H9 (cell line): ENCODE results near the gene SLC35E3. TPM values are rescaled to one million over a fixed set of nuclear protein-coding genes. Genes with fewer than 3 reads are reported as not detected.
A peak's percentile ranks its signal among the peaks of the same experiment; 100 is the strongest.
"Not testable (repeated sequence)": the region's sequence is repeated elsewhere in the genome, so short reads cannot be mapped to it uniquely, and the experiment has no call there.

ENCODE experiments used
- DNase-seq: peaks from one replicate; pipeline ENCODE4 v3.0.0-alpha.2; 2017
- H2AFZ ChIP-seq: one replicate; pipeline ENCODE4 v1.6.1; 2013; ENCODE audit warnings: mild to moderate bottlenecking, low read length, control low read depth, moderate library complexity
- H2AK5ac ChIP-seq: 2 replicates; pipeline ENCODE4 v1.6.1; 2013; ENCODE audit warnings: low read length, control low read depth, mixed read lengths; ENCODE audit not compliant: insufficient read length
- H2BK120ac ChIP-seq: one replicate; pipeline ENCODE4 v1.6.1; 2013; ENCODE audit warnings: low read depth, mild to moderate bottlenecking, low read length, control low read depth, inconsistent platforms; ENCODE audit not compliant: poor library complexity, severe bottlenecking
- H2BK12ac ChIP-seq: 2 replicates; pipeline ENCODE4 v1.6.1; 2013; ENCODE audit warnings: low read length, control low read depth, mixed read lengths, low read depth; ENCODE audit not compliant: insufficient read length
- H2BK15ac ChIP-seq: 2 replicates; pipeline ENCODE4 v1.6.1; 2013; ENCODE audit warnings: low read depth, low read length, control low read depth
- H2BK20ac ChIP-seq: one replicate; pipeline ENCODE4 v1.6.1; 2013; ENCODE audit warnings: low read depth, mild to moderate bottlenecking, low read length, control low read depth, inconsistent platforms; ENCODE audit not compliant: poor library complexity, severe bottlenecking
- H2BK5ac ChIP-seq: 2 replicates; pipeline ENCODE4 v1.6.1; 2013; ENCODE audit warnings: low read length, control low read depth, mixed read lengths; ENCODE audit not compliant: insufficient read length
- H3K14ac ChIP-seq: 2 replicates; pipeline ENCODE4 v1.6.1; 2013; ENCODE audit warnings: low read length, control low read depth; ENCODE audit not compliant: insufficient read depth
- H3K18ac ChIP-seq: 2 replicates; pipeline ENCODE4 v1.6.1; 2013; ENCODE audit warnings: low read depth, mild to moderate bottlenecking, mixed read lengths, low read length, control low read depth; ENCODE audit not compliant: insufficient read length
- H3K23ac ChIP-seq: 2 replicates; pipeline ENCODE4 v1.6.1; 2013; ENCODE audit warnings: low read length, control low read depth, mixed read lengths, low read depth; ENCODE audit not compliant: insufficient read length
- H3K23me2 ChIP-seq: 2 replicates; pipeline ENCODE4 v1.6.1; 2013; ENCODE audit warnings: low read depth, mild to moderate bottlenecking, mixed read lengths, low read length, control low read depth; ENCODE audit not compliant: insufficient read length, poor library complexity, severe bottlenecking
- H3K27ac ChIP-seq: 2 replicates; pipeline ENCODE4 v1.5.1; 2013; ENCODE audit warnings: low read length, control low read depth, mixed read lengths, low read depth; ENCODE audit not compliant: insufficient read length
- H3K27me3 ChIP-seq: 2 replicates; pipeline ENCODE4 v1.6.1; 2013; ENCODE audit warnings: low read length, control low read depth, inconsistent platforms; ENCODE audit not compliant: insufficient read depth
- H3K4ac ChIP-seq: 2 replicates; pipeline ENCODE4 v1.6.1; 2013; ENCODE audit warnings: low read depth, mild to moderate bottlenecking, control low read depth, inconsistent platforms, low read length, moderate library complexity
- H3K4me1 ChIP-seq: 2 replicates; pipeline ENCODE4 v1.6.1; 2013; ENCODE audit warnings: low read length, control low read depth, inconsistent platforms; ENCODE audit not compliant: insufficient read depth
- H3K4me2 ChIP-seq: 2 replicates; pipeline ENCODE4 v1.6.1; 2013; ENCODE audit warnings: low read length, control low read depth, mixed read lengths; ENCODE audit not compliant: insufficient read length, insufficient read depth
- H3K56ac ChIP-seq: 2 replicates; pipeline ENCODE4 v1.6.1; 2013; ENCODE audit warnings: low read depth, mild to moderate bottlenecking, mixed read lengths, low read length, control low read depth; ENCODE audit not compliant: insufficient read length
- H3K79me1 ChIP-seq: 2 replicates; pipeline ENCODE4 v1.6.1; 2013; ENCODE audit warnings: low read depth, mild to moderate bottlenecking, moderate library complexity, low read length, control low read depth, inconsistent platforms; ENCODE audit not compliant: insufficient read depth, poor library complexity, severe bottlenecking
- H3K79me2 ChIP-seq: 2 replicates; pipeline ENCODE4 v1.6.1; 2013; ENCODE audit warnings: low read length, control low read depth, inconsistent platforms; ENCODE audit not compliant: insufficient read depth
- H3K9ac ChIP-seq: 2 replicates; pipeline ENCODE4 v1.6.1; 2013; ENCODE audit warnings: low read length, control low read depth, mixed read lengths; ENCODE audit not compliant: insufficient read length; ENCODE audit errors: extremely low read depth
- H3K9me3 ChIP-seq: one replicate; pipeline ENCODE4 v1.6.1; 2013; ENCODE audit warnings: low read depth, low read length, inconsistent platforms; ENCODE audit not compliant: control insufficient read depth
- H3T11ph ChIP-seq: one replicate; pipeline ENCODE4 v1.6.1; 2013; ENCODE audit warnings: mild to moderate bottlenecking, low read length, control low read depth, inconsistent platforms
- H4K20me1 ChIP-seq: one replicate; pipeline ENCODE4 v1.6.1; 2013; ENCODE audit not compliant: control insufficient read depth, insufficient read length, insufficient read depth
- H4K5ac ChIP-seq: 2 replicates; pipeline ENCODE4 v1.6.1; 2013; ENCODE audit warnings: low read depth, mild to moderate bottlenecking, mixed read lengths, low read length, control low read depth; ENCODE audit not compliant: insufficient read length
- H4K8ac ChIP-seq: replicated peaks from 2 replicates; pipeline ENCODE4 v1.6.1; 2013; ENCODE audit warnings: low read length, control low read depth, mixed read lengths, low read depth; ENCODE audit not compliant: insufficient read length
- H4K91ac ChIP-seq: 2 replicates; pipeline ENCODE4 v1.6.1; 2013; ENCODE audit warnings: low read depth, mild to moderate bottlenecking, moderate library complexity, mixed read lengths, low read length, control low read depth; ENCODE audit not compliant: insufficient read length
- H3K27ac Mint-ChIP-seq, 3 experiments: 2 replicates in 2 of 3; 3 replicates in 1 of 3; pipeline ENCODE4 v1.8.0; 2020 to 2021; ENCODE audit warnings: mixed read lengths in 3 of 3, mild to moderate bottlenecking in 1 of 3, moderate library complexity in 1 of 3
- H3K27me3 Mint-ChIP-seq: 2 replicates; pipeline ENCODE4 v1.8.0; 2021; ENCODE audit warnings: low read depth, mild to moderate bottlenecking, moderate library complexity, mixed read lengths
- H3K36me3 Mint-ChIP-seq, 3 experiments: 2 replicates in 2 of 3; 3 replicates in 1 of 3; pipeline ENCODE4 v1.8.0; 2020 to 2021; ENCODE audit warnings: low read depth in 3 of 3, mixed read lengths in 3 of 3; ENCODE audit not compliant: insufficient read depth in 1 of 3
- H3K4me1 Mint-ChIP-seq, 2 experiments: 2 replicates each; pipeline ENCODE4 v1.8.0; 2020; ENCODE audit warnings: mixed read lengths in 2 of 2
- H3K4me3 Mint-ChIP-seq, 2 experiments: 2 replicates in 1 of 2; 3 replicates in 1 of 2; pipeline ENCODE4 v1.8.0; 2020 to 2021; ENCODE audit warnings: mild to moderate bottlenecking in 2 of 2, mixed read lengths in 2 of 2, moderate library complexity in 1 of 2
- H3K9me3 Mint-ChIP-seq, 2 experiments: 2 replicates in 1 of 2; 3 replicates in 1 of 2; pipeline ENCODE4 v1.8.0; 2020; ENCODE audit warnings: mild to moderate bottlenecking in 2 of 2, mixed read lengths in 2 of 2, moderate library complexity in 1 of 2
- CTCF ChIP-seq: fragments of 200-600 bp; sonication (generic); conservative IDR thresholded peaks from 3 replicates; pipeline ENCODE4 v1.8.0; 2021; ENCODE audit warnings: antibody characterized with exemption, mild to moderate bottlenecking
- WGBS: extraction: QIAGEN DNeasy Blood & Tissue Kit; methylation state at CpG from one replicate; pipeline ENCODE4 v1.1.7; 2013; ENCODE audit warnings: missing lambda C conversion rate, low lambda C conversion rate, mixed read lengths; ENCODE audit not compliant: insufficient read length; ENCODE audit errors: extremely low coverage; 5-methylcytosine and 5-hydroxymethylcytosine counted together
- total RNA-seq: library from RNA; stranded (reverse); gene quantifications from 2 replicates; pipeline ENCODE4 v1.2.1, GENCODE V29; 2021

SLC35E3 gene
- total RNA-seq, 1 experiment from 2014 or later: 17.9 TPM

- no peak for DNase-seq
- H3K27me3 ChIP-seq: no peaks in the 10 kb centered on the region
- TF ChIP-seq CTCF: no peak
- H4K20me1 ChIP-seq: no peaks in the 10 kb centered on the region
- no peak overlapping the region for H3K4ac ChIP-seq
- H2AFZ ChIP-seq: no peak overlapping the region
- peaks cover 0 to 11% of the 10 kb centered on the region in 2 experiments; a peak in 2 of 4 replicates for H3K4me1 Mint-ChIP-seq
- H3K23me2 ChIP-seq: no peaks in the 10 kb centered on the region
- peaks cover 2% of the 10 kb centered on the region; the same call in 1 of the 2 replicates for H3K79me2 ChIP-seq
- H3K27ac Mint-ChIP-seq: peak overlapping the region in 1 of 3 experiments; percentile 79; a peak in 1 of 7 replicates
- no peak overlapping the region for H2BK5ac ChIP-seq
- H3T11ph ChIP-seq: no peak overlapping the region
- no peak overlapping the region for H3K4me3 Mint-ChIP-seq
- no peak overlapping the region for H3K9ac ChIP-seq
- H3K36me3 Mint-ChIP-seq: peaks cover 16 to 81% (median 74%) of the 10 kb centered on the region in 3 experiments; a peak in 6 of 7 replicates
- H3K9me3 Mint-ChIP-seq: no peaks in the 10 kb centered on the region
- no peak overlapping the region for H3K56ac ChIP-seq
- no CpG with 5 or more reads among the region's 8 CpGs for WGBS
- no peak overlapping the region for H3K4me2 ChIP-seq
- no peak overlapping the region for H2AK5ac ChIP-seq
- no peak overlapping the region for H3K18ac ChIP-seq
- H3K4me1 ChIP-seq: no peaks in the 10 kb centered on the region
- H4K91ac ChIP-seq: no peak overlapping the region
- no peak overlapping the region for H3K23ac ChIP-seq
- H3K27me3 Mint-ChIP-seq: no peaks in the 10 kb centered on the region
- no peaks in the 10 kb centered on the region for H3K79me1 ChIP-seq
- H2BK15ac ChIP-seq: no peak overlapping the region
- H3K14ac ChIP-seq: no peak overlapping the region
- no peak overlapping the region for H4K8ac ChIP-seq
- H2BK120ac ChIP-seq: no peak overlapping the region
- H2BK12ac ChIP-seq: no peak overlapping the region
- no peak overlapping the region for H4K5ac ChIP-seq
- no peak overlapping the region for H3K27ac ChIP-seq
- no peak overlapping the region for H2BK20ac ChIP-seq
- no peaks in the 10 kb centered on the region for H3K9me3 ChIP-seq
These were observed 70.2 kb downstream of the SLC35E3 start for GRCh38 chr12:68815928-68816800.

DNA sequence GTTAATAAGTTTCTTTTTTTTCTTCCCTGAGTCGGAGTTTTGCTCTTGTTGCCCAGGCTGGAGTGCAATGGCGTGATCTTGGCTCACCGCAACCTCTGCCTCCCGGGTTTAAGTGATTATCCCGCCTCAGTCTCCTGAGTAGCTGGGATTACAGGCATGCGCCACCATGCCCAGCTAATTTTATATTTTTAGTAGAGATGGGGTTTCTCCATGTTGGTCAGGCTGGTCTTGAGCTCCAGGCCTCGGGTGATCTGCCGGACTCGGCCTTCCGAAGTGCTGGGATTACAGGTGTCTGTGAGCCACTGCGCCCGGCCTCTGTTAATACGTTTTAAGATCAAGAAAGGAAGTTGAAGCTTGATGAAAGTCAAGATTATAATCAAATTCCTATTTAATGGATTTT is 73.5 kb downstream of the SLC35E3 start:
- H3K79me2 ChIP-seq, H3K9ac ChIP-seq, H3K56ac ChIP-seq, H3K27ac ChIP-seq, H3K4me1 Mint-ChIP-seq, H2BK5ac ChIP-seq, H3K79me1 ChIP-seq, H3K27me3 Mint-ChIP-seq, H2BK12ac ChIP-seq, H3K4ac ChIP-seq, H3K18ac ChIP-seq, H3K4me3 Mint-ChIP-seq, H3T11ph ChIP-seq, H3K9me3 ChIP-seq, H2AFZ ChIP-seq, H3K9me3 Mint-ChIP-seq, H3K4me1 ChIP-seq, H3K4me2 ChIP-seq, H2BK15ac ChIP-seq, H4K8ac ChIP-seq, H3K27ac Mint-ChIP-seq, H3K27me3 ChIP-seq, H2AK5ac ChIP-seq, H2BK20ac ChIP-seq, H3K23me2 ChIP-seq, H3K14ac ChIP-seq, H4K91ac ChIP-seq, DNase-seq, H4K20me1 ChIP-seq, H4K5ac ChIP-seq, H3K23ac ChIP-seq, H2BK120ac ChIP-seq: not testable (repeated sequence)
- H3K36me3 Mint-ChIP-seq: peaks cover 18 to 82% (median 71%) of the 10 kb centered on the region in 3 experiments; a peak in 6 of 7 replicates
- WGBS: no CpG with 5 or more reads among the region's 13 CpGs
